NCI-H226 (cell line): Measurements from ENCODE around the gene PPM1M.
A peak's percentile ranks its signal among the peaks of the same experiment; 100 is the strongest.

Experiments used
- DNase-seq: peaks from one replicate; pipeline ENCODE4 v3.0.0-alpha.2; 2015

PPM1M gene, protein sequence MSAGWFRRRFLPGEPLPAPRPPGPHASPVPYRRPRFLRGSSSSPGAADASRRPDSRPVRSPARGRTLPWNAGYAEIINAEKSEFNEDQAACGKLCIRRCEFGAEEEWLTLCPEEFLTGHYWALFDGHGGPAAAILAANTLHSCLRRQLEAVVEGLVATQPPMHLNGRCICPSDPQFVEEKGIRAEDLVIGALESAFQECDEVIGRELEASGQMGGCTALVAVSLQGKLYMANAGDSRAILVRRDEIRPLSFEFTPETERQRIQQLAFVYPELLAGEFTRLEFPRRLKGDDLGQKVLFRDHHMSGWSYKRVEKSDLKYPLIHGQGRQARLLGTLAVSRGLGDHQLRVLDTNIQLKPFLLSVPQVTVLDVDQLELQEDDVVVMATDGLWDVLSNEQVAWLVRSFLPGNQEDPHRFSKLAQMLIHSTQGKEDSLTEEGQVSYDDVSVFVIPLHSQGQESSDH

DNA sequence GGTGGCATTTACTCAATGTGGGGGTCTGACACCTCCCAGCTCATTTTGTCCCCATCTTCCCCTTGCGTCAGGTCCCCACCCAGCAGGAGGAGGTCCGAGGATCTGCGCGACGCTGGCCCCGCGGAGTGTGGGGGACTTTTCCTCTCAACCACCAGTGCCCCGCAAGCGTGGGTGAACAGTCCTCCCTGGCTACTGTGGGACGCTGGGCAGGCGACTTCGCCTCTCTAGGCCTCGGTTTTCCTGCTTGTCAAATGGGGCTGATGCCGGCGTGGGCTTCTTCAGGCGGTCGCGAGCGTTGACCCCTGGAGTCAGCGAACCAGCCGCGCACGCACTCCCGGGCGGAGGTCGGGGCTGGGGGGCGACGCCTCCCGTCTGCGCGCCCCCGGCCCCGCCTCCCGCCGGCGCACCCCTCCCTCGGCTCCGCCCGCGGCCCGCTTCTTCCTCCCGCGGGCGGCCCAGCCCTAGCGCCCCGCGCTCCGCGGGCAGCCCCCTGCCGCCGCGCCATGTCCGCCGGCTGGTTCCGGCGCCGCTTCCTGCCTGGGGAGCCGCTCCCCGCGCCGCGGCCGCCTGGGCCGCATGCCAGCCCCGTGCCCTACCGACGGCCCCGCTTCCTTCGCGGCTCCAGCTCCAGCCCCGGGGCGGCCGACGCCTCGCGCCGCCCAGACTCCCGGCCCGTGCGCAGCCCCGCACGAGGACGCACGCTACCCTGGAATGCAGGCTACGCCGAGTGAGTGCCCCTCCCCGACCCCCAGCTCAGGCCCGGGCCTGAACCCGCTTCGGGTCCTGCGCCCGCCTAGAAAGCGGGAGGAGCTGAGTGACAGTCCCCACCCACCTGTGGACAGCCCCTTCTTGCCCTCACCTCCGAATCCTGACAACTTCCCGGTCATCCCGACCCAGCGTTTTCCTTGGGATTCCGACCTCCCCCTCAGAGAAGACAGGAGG is at the start of gene PPM1M:
TSS of gene PPM1M (plus strand) at position 438 of the 942 bp plus-strand sequence. CDS start at position 504, 66 bp downstream.
- DNase-seq: peak; percentile 63

DNA sequence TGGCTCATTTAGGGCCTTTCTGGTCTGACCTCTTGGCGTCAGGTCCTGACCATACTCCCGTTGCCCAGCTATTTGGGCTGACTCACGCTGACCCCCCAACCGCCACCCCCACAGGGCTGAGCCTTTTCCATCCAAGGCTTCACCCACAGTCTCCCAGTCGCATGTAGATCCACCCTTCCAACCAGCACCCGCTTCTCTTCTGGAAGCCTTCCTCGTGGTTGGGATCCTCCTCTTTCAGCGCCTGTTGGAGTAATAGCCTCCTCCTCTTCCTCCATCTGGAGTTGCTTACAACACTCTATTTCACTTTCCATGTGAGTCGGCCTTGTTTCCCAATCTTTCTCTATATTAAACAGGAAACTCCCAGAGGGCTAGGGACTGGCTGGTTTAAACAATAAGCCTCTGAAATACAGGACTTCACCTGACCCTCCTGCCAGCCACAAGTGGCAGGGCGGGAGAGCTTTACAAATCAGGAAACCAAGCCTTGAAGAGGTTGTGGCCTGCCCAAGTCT is 49.7 kb upstream of the PPM1M start:
- peak; percentile 79 for DNase-seq

DNA sequence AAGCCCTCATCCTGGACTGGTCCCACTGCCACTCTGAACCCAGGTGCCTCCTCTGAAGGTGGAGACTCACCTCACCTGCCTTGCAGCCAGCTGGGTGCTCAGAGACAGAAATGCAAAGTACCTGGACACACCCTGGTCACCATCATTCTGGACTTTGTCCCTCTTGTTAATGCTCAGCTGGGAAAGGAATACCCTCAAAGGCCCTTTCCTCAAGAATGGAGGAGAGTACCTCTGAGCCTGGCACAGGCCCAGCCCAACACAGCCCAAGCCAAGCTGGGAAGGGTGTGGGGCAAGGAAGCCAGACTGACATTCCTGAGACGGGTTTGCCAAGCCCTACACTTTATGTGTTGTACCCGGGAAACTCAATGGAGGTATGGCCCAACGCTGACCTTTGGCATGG is 48.6 kb upstream of the PPM1M start:
- peak; percentile 45 for DNase-seq

DNA sequence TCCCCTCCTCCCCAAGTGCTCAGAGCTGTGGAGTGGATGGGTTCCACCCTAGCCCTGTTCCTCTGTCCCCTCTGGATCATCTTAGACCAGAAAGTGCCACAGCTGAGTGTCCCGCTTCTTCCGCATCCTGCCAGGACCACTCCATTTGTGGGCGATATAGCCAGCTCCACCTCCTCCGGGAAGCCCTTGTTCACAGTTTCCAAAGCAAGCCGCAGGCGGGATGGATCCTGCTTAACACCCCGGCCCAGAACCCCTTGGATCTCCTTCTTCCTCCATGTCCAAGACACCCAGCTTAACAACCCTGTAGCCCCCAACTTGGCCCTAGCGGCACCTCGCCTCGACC is 48.1 kb upstream of the PPM1M start:
- no peak for DNase-seq

DNA sequence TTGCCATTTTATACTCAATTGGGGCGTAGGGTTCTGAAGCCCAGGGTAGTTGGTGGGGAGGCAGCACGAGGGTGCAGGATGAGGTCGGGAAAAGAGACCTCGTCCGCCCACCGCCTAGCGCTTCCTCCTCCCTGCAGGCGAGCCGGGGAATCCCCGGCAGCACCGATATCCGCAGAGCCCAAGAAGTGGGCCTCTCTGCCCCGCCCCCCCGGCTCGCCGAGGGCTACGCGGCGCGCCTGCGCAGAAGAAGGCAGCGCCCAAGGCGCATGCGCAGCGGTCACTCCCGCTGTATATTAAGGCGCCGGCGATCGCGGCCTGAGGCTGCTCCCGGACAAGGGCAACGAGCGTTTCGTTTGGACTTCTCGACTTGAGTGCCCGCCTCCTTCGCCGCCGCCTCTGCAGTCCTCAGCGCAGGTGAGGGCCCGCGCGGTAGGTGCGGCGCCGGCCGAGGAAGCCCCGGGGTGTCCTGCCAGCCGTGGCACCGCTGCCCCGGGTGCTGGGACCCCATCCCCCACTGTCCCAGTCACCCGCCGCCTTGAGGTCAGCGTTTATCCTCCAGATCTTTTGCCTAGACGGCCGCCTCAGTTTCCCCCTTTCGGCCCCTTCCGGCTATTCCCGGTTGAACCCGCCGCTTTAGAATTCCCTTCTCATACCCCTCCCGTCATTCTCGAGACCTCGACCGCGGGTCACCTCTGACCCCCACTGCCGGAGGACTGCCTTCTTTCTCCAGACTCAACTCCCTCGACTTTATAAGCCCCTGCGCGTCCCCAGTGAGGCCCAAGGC is 47.5 kb upstream of the PPM1M start, which contains the start of gene ALAS1:
TSS of gene ALAS1 (plus strand) at position 319 of the 784 bp plus-strand sequence. CDS start 1,082 bp downstream, outside the sequence.
- peak; percentile 81 for DNase-seq

DNA sequence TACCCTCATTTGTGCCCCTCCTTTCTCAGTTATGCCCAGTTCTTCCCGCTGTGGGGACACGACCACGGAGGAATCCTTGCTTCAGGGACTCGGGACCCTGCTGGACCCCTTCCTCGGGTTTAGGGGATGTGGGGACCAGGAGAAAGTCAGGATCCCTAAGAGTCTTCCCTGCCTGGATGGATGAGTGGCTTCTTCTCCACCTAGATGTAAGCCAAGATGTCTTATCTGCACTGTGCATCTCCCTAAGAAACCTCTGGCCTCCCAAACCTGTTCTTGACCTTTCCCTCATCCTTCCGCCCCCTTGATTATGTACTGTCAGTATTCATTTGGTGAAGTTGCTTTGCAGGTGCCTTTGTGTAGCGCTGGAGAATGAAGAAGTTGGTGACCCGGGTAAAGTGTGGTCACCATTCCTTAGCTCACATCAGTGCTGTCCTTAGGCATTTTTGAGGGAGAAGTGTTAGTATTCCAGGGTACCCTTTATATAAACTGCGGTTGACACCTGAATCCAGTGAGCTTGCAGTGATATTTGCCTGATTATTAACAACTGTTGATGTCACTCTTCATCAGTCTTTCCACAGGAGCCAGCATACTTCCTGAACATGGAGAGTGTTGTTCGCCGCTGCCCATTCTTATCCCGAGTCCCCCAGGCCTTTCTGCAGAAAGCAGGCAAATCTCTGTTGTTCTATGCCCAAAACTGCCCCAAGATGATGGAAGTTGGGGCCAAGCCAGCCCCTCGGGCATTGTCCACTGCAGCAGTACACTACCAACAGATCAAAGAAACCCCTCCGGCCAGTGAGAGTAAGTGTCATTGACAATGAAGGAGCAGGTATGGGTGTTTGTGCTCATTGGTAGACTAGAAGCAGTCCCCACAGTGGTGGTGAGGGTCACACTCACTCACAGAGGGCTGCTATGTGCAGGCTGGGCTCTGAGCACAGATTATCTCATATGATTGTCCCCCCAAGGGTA is 46.6 kb upstream of the PPM1M start:
- no peak for DNase-seq

DNA sequence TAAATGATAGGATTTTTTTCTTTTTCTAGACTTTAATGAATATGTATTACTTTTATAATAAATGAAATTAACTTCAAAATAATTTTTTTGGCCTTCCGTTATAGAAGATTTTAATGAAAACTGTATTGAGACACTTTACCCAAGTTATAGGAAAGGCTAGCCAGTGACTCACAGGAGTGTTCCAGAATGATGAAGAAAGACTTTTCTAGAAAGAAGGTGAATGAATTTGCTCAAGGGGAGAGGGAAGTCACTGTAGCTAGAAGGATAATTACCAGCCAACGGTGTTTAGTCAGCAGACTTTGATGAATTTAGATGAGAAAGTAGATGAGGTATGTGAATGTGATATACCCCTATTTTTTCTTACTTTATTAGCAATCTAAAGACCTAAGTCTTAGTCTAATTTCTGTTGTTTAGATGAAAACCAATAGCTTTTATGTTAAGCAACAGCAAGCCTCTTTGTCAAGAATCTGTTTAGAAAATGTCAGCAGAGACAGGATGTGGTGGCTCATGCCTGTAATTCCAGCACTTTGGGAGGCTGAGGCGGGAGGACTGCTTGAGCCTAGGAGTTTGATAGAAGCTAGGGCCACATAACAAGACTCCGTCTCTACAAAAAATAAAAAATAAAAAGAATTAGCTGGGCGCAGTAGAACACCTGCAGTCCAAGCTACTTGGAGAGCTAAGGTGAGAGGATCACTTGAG is 44.4 kb upstream of the PPM1M start:
- DNase-seq: no peak

DNA sequence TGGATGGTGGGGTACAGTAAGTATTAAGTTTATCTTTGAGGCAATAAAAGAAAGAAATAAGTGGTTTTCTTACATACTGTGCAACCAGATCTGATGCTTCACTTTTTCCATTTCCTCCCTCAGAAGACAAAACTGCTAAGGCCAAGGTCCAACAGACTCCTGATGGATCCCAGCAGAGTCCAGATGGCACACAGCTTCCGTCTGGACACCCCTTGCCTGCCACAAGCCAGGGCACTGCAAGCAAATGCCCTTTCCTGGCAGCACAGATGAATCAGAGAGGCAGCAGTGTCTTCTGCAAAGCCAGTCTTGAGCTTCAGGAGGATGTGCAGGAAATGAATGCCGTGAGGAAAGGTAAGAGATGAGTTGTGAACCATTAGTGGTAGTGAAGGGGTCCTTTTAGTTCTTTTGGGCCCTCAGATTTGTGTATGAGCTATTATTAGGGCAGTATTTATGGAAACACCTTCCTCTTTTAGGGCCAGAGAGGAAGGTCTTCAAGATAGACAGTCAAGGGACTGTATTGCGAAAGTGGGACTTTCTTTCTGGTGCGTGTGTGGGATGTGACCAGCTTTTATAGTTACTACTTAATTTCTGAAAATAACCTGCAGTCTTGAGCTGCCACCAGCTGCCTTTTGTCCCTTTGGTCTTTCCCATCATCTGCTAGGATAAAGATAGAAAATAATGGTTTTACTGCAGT is 43.0 kb upstream of the PPM1M start:
- no peak for DNase-seq

DNA sequence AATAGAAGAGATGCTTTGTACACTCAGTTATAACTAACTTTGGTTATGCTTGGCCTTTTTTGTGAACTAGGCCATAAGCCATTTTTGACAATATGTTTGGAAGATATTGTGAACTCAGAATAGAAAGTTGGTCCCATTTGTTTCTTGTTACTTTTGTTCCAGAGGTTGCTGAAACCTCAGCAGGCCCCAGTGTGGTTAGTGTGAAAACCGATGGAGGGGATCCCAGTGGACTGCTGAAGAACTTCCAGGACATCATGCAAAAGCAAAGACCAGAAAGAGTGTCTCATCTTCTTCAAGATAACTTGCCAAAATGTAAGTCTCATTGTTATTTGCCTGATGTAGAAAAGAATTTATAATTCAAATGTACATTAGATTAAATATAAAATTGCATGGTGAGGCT is 41.9 kb upstream of the PPM1M start:
- no peak for DNase-seq

DNA sequence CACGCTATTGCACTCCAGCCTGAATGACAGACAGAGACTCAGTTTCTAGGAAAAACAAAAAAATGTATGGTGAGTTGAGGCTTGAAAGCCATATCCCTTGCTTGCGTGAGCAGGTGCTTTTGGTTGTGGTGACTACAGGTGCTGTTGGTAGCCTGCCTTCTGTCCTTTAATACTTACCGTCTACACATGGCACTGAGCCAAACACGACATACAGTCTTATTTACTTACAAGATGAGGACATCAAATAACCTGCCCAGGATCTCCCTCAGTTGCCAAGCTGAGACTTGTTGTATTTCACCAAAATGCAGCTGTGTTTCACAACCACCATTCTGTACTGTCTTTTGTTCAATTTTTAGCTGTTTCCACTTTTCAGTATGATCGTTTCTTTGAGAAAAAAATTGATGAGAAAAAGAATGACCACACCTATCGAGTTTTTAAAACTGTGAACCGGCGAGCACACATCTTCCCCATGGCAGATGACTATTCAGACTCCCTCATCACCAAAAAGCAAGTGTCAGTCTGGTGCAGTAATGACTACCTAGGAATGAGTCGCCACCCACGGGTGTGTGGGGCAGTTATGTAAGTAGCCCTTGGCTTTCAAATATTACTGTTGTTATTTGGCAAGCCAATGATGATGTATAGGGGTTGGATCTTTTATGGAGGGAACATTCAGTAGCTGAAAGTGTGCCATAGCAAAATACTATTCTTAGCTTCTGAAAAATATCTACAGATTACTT is 41.1 kb upstream of the PPM1M start:
- DNase-seq: peak; percentile 17

DNA sequence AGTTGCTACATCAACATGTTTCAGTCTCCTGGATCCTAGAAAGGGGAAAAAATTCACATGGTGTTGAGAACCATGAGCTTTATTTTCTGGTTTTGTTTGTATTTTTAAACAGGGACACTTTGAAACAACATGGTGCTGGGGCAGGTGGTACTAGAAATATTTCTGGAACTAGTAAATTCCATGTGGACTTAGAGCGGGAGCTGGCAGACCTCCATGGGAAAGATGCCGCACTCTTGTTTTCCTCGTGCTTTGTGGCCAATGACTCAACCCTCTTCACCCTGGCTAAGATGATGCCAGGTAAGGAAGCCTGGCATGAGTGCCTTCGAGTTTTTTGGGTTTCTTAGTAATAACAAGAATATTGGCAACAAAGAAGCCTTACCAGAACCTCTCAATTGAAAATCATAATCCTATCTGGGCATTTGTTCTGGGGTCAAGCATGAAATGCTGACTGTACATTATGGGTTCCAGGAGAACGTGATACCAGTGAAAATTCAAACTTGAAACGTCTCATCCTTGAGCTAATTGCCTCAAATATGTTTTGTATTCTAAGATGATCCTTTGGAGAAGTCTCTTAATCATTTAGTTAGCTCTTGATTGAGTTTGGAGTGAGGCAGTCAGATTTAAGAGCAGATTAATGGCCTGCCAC is 39.7 kb upstream of the PPM1M start:
- DNase-seq: no peak

DNA sequence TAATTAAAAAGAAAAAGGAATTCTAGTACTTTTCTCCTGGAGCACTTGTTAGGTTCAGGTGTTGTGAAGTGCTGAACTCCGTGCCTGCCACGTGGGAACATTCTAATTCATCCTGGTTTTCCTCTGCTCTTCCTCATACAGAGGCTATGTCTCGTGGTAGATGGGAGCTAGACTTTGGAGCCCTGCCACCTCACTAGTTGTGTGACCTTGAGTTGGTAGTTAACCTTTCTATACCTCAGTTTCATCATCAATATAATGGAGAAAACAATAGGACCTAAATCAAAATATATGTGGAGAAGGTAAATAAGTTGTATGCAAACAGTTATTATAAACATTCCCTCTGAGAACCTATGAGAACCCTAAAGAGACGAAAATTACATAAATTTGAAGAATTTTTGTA is 37.0 kb upstream of the PPM1M start:
- DNase-seq: no peak

DNA sequence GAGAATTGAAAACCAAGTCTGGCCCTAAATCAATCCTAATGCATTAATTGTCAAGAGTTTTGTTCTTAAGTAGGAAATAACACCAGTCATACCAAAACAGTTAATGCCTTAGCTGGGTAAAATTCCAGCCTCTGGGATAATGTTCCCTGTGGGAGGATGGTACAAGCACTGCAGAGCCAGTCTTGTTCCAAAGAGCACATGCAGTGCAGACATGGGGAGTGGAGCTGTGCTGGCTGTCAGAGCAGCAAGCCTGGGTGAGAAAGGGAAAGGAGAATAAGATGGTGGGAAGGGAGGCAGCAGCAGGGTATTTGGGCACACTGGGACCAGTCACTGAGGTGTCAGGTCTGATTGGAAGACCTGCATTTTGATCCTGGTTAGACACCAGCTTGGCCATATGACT is 35.5 kb upstream of the PPM1M start:
- DNase-seq: no peak

DNA sequence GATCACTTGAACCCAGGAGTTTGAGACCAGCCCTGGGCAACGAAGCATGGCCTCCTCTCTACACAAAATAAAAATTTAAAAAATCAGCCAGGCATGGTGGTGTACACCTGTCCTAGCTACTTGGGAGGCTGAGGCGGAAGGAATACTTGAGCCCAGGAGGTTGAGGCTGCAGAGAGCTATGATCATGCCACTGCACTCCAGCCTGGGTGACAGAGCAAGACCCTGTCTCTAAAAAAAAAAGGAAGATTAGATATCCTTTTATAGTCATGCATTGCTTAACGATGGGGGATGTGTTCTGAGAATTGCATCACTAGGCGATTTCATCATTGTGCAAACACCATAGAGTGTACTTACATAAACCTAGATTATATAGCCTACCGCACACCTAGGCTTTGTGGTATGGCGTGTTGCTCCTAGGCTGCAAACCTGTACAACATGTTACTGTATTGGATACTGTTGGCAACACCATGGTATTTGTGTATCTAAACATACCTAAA is 35.0 kb upstream of the PPM1M start:
- DNase-seq: no peak

DNA sequence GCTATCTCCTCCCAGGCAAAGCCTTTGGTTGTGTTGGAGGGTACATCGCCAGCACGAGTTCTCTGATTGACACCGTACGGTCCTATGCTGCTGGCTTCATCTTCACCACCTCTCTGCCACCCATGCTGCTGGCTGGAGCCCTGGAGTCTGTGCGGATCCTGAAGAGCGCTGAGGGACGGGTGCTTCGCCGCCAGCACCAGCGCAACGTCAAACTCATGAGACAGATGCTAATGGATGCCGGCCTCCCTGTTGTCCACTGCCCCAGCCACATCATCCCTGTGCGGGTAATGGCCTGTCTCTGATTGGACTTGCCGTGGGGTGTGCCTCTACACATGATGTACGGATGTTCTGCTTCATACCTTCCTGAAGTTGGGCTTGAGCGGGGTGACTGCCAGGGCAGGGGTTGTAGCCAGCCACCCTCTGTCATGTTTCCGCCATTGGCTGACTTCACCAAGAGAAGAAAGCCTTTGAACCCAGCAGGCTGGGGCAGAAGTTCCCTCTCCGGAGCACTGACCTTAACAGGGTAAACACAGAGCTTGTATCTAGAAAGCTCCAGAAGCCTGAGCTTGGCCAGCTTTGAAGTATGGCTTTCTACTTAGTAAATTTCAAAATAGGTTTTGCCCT is 34.2 kb upstream of the PPM1M start:
- DNase-seq: no peak

DNA sequence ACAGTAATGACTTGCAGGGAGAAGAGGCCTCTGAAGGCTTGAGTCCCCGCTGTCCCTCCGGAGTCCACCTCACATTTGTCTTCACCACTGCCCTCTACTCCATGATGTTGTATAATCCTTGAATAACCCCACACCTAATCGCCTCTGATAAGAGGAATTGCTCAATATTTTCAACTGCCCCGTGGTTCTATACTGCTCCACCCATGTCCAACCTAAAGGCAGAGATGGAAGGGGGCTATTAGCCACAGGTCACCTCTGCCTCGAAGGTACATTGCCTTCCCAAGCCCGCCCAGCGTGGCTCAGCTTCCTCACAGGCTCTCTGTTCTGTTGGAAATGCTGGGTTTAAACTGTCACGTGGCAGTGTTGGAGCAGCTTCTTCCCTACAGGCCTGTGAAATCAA is 32.6 kb upstream of the PPM1M start:
- no peak for DNase-seq

DNA sequence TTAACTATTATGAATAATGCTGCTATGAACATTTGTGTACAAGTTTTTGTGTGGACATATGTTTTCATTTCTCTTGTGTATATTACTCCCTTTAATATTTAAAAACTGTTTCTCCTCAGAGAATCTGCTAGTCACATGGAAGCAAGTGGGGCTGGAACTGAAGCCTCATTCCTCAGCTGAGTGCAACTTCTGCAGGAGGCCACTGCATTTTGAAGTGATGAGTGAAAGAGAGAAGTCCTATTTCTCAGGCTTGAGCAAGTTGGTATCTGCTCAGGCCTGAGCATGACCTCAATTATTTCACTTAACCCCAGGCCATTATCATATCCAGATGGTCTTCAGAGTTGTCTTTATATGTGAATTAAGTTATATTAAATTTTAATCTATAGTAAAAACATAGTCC is 31.7 kb upstream of the PPM1M start:
- DNase-seq: no peak

DNA sequence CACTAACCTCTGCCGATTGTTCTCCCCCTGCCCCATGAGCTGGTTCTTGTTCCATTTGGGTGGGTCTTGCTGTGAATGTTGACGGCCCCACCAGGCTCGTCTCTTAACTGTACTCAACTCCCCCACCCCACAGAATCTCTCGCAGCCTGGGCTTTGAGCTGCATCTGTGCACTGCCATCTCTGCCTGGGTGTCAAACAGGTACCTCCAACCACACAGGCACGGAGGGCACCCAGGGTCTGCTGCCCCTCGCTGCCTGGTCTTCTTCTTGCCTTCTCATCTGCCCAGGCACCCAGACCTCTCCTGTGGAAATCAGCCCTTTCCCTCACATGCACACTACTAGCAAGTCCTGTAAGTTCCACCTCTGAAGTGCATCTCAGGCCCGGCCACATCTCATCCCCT is 30.2 kb upstream of the PPM1M start:
- DNase-seq: no peak
